Measurements from ENCODE around the gene YY1. TPM values are rescaled to one million over a fixed set of nuclear protein-coding genes. Genes with fewer than 3 reads are reported as not detected.
A peak's percentile ranks its signal among the peaks of the same experiment; 100 is the strongest.

Gene YY1
- total and polyA plus RNA-seq, 9 of the 15 experiments (the other 6 are each of a cell fraction or from before 2014, with no cell fraction given) = 20.8 to 74.2 (median 46.7) TPM

MicroRNAs within 50 kb of the gene (microRNA counts, 767-probe panel; counts per million panel counts)
- microRNA hsa-miR-345-5p = not detected

Small RNA genes lying within 50 kb of the gene (microRNA-seq; reads per million reads assigned to microRNA genes)
- gene MIR345 (ENCODE audit: borderline microRNAs expressed) (53.5 reads per million, percentile 75 among the genes with 10 or more reads in this experiment), gene MIR6764 (ENCODE audit: borderline microRNAs expressed) (not detected)

Small RNA genes lying within 50 kb of the gene (small RNA-seq; reads per million reads assigned to genes)
- gene MIR345 = 34.2 reads per million, percentile 97 among the genes with 10 or more reads in this experiment
- gene RN7SL523P = not detected

Other genes with a start within 250 kb of the YY1 start
- gene EVL, start 173.7 kb upstream of the YY1 start, total RNA-seq (2014; rRNA removed) = 23.9 and 26.3 TPM in 2 replicates
- 15.6 and 17.6 TPM in 2 replicates for gene EVL, start 173.7 kb upstream of the YY1 start, total RNA-seq (2014; rRNA removed; fragmentation: Illumina TruSeq; extraction: Trizol)
- 18.2 and 18.6 TPM in 2 replicates for gene EVL, start 173.7 kb upstream of the YY1 start, total RNA-seq (2015; rRNA removed; fragmentation: Illumina TruSeq; extraction: Trizol)
- gene EVL, start 173.7 kb upstream of the YY1 start, total RNA-seq (2021) = 39.3 and 43.4 TPM in 2 replicates
- 29.4 and 30.4 TPM in 2 replicates for gene EVL, start 173.7 kb upstream of the YY1 start, polyA plus RNA-seq (2011; rRNA removed)
- 35.0 and 36.1 TPM in 2 replicates for gene EVL, start 173.7 kb upstream of the YY1 start, polyA plus RNA-seq (2014; fragmentation: Illumina TruSeq; extraction: Trizol)
- 1 to 10 TPM; 2.9 to 4.0 TPM for gene EVL, start 173.7 kb upstream of the YY1 start, polyA plus RNA-seq (2014; fragmentation: Nextera tagmentation; extraction: Ambion mirVana)
- 28.9 and 30.8 TPM in 2 replicates for gene EVL, start 173.7 kb upstream of the YY1 start, polyA plus RNA-seq (2014; rRNA removed)
- 2.7 and 2.9 TPM in 2 replicates for gene DEGS2, start 79.5 kb upstream of the YY1 start, total RNA-seq (2014; rRNA removed)
- gene DEGS2, start 79.5 kb upstream of the YY1 start, total RNA-seq (2014; rRNA removed; fragmentation: Illumina TruSeq; extraction: Trizol) = 0.19 and 0.44 TPM in 2 replicates
- 0.34 and 0.36 TPM in 2 replicates for gene DEGS2, start 79.5 kb upstream of the YY1 start, total RNA-seq (2015; rRNA removed; fragmentation: Illumina TruSeq; extraction: Trizol)
- gene DEGS2, start 79.5 kb upstream of the YY1 start, total RNA-seq (2021) = 2.7 TPM in 2 replicates
- 0.46 and 1.1 TPM in 2 replicates for gene DEGS2, start 79.5 kb upstream of the YY1 start, polyA plus RNA-seq (2011; rRNA removed)
- 0.22 and 0.76 TPM in 2 replicates for gene DEGS2, start 79.5 kb upstream of the YY1 start, polyA plus RNA-seq (2014; fragmentation: Illumina TruSeq; extraction: Trizol)
- gene DEGS2, start 79.5 kb upstream of the YY1 start, polyA plus RNA-seq (2014; fragmentation: Nextera tagmentation; extraction: Ambion mirVana) = under 1 TPM; 0.57 to 0.70 TPM
- gene DEGS2, start 79.5 kb upstream of the YY1 start, polyA plus RNA-seq (2014; rRNA removed) = 0.42 and 2.7 TPM in 2 replicates
- 12.7 and 17.5 TPM in 2 replicates for gene SLC25A29, start 67.3 kb downstream of the YY1 start, total RNA-seq (2014; rRNA removed)
- gene SLC25A29, start 67.3 kb downstream of the YY1 start, total RNA-seq (2014; rRNA removed; fragmentation: Illumina TruSeq; extraction: Trizol) = 2.0 and 2.7 TPM in 2 replicates
- 3.8 and 4.1 TPM in 2 replicates for gene SLC25A29, start 67.3 kb downstream of the YY1 start, total RNA-seq (2015; rRNA removed; fragmentation: Illumina TruSeq; extraction: Trizol)
- 13.7 and 14.5 TPM in 2 replicates for gene SLC25A29, start 67.3 kb downstream of the YY1 start, total RNA-seq (2021)
- 11.3 and 20.4 TPM in 2 replicates for gene SLC25A29, start 67.3 kb downstream of the YY1 start, polyA plus RNA-seq (2011; rRNA removed)
- 4.7 and 4.8 TPM in 2 replicates for gene SLC25A29, start 67.3 kb downstream of the YY1 start, polyA plus RNA-seq (2014; fragmentation: Illumina TruSeq; extraction: Trizol)
- under 1 TPM; 0.07 to 0.25 TPM for gene SLC25A29, start 67.3 kb downstream of the YY1 start, polyA plus RNA-seq (2014; fragmentation: Nextera tagmentation; extraction: Ambion mirVana)
- 14.1 and 16.4 TPM in 2 replicates for gene SLC25A29, start 67.3 kb downstream of the YY1 start, polyA plus RNA-seq (2014; rRNA removed)
- 0.23 and 0.24 TPM in 2 replicates for gene SLC25A47, start 84.2 kb downstream of the YY1 start, total RNA-seq (2014; rRNA removed)
- gene SLC25A47, start 84.2 kb downstream of the YY1 start, total RNA-seq (2014; rRNA removed; fragmentation: Illumina TruSeq; extraction: Trizol) = not detected in 2 replicates
- gene SLC25A47, start 84.2 kb downstream of the YY1 start, total RNA-seq (2015; rRNA removed; fragmentation: Illumina TruSeq; extraction: Trizol) = 0.22 TPM in 1 of 2 replicates, not detected in the other
- 0.09 and 0.25 TPM in 2 replicates for gene SLC25A47, start 84.2 kb downstream of the YY1 start, total RNA-seq (2021)
- gene SLC25A47, start 84.2 kb downstream of the YY1 start, polyA plus RNA-seq (2011; rRNA removed) = not detected in 2 replicates
- gene SLC25A47, start 84.2 kb downstream of the YY1 start, polyA plus RNA-seq (2014; fragmentation: Illumina TruSeq; extraction: Trizol) = not detected in 2 replicates
- not detected for gene SLC25A47, start 84.2 kb downstream of the YY1 start, polyA plus RNA-seq (2014; fragmentation: Nextera tagmentation; extraction: Ambion mirVana)
- gene SLC25A47, start 84.2 kb downstream of the YY1 start, polyA plus RNA-seq (2014; rRNA removed) = not detected in 2 replicates
- gene WDR25, start 137.3 kb downstream of the YY1 start, total RNA-seq (2014; rRNA removed) = 11.2 TPM in 2 replicates
- gene WDR25, start 137.3 kb downstream of the YY1 start, total RNA-seq (2014; rRNA removed; fragmentation: Illumina TruSeq; extraction: Trizol) = 4.1 and 4.2 TPM in 2 replicates
- gene WDR25, start 137.3 kb downstream of the YY1 start, total RNA-seq (2015; rRNA removed; fragmentation: Illumina TruSeq; extraction: Trizol) = 6.3 and 6.7 TPM in 2 replicates
- 8.0 and 8.4 TPM in 2 replicates for gene WDR25, start 137.3 kb downstream of the YY1 start, total RNA-seq (2021)
- gene WDR25, start 137.3 kb downstream of the YY1 start, polyA plus RNA-seq (2011; rRNA removed) = 6.3 and 7.0 TPM in 2 replicates
- 7.6 and 7.7 TPM in 2 replicates for gene WDR25, start 137.3 kb downstream of the YY1 start, polyA plus RNA-seq (2014; fragmentation: Illumina TruSeq; extraction: Trizol)
- gene WDR25, start 137.3 kb downstream of the YY1 start, polyA plus RNA-seq (2014; fragmentation: Nextera tagmentation; extraction: Ambion mirVana) = 1 to 10 TPM in 1 of 2 experiments, under 1 TPM in 1; 0.42 to 1.2 TPM
- gene WDR25, start 137.3 kb downstream of the YY1 start, polyA plus RNA-seq (2014; rRNA removed) = 7.8 and 8.9 TPM in 2 replicates